Mesothelial cell of epicardium (in vitro differentiated cells): Measurements from ENCODE around the gene MBNL3. TPM values are rescaled to one million over a fixed set of nuclear protein-coding genes. Genes with fewer than 3 reads are reported as not detected.

Experiments
- DNase-seq, 2 experiments: peaks; one replicate each; pipeline ENCODE4 v3.0.0; 2021; ENCODE audit warnings: low spot score in 2 of 2; ENCODE audit not compliant: unreplicated experiment in 2 of 2
- H3K27ac Mint-ChIP-seq: 2 replicates; pipeline ENCODE4 v1.8.0; 2021; ENCODE audit warnings: mixed read lengths
- H3K27me3 Mint-ChIP-seq: 2 replicates; pipeline ENCODE4 v1.8.0; 2021; ENCODE audit warnings: low read depth, mixed read lengths
- H3K36me3 Mint-ChIP-seq: 2 replicates; pipeline ENCODE4 v1.8.0; 2021; ENCODE audit warnings: mixed read lengths
- H3K4me1 Mint-ChIP-seq: 2 replicates; pipeline ENCODE4 v1.8.0; 2021; ENCODE audit warnings: mixed read lengths
- H3K4me3 Mint-ChIP-seq: 2 replicates; pipeline ENCODE4 v1.8.0; 2021; ENCODE audit warnings: mild to moderate bottlenecking, moderate library complexity, mixed read lengths
- H3K9me3 Mint-ChIP-seq: 2 replicates; pipeline ENCODE4 v1.8.0; 2021; ENCODE audit warnings: mixed read lengths
- total RNA-seq: library from RNA; stranded (reverse); gene quantifications from 3 replicates; pipeline ENCODE4 v1.2.1, GENCODE V29; 2021
- TF ChIP-seq, protein P1 (sequence below): fragments of 200-600 bp; sonication (generic); IDR thresholded peaks from one replicate; pipeline ENCODE4 v1.5.0; 2021; ENCODE audit warnings: antibody characterized with exemption; ENCODE audit not compliant: unreplicated experiment

MBNL3 gene
- total RNA-seq, 1 donor from 2014 or later: 28.1 TPM

DNA sequence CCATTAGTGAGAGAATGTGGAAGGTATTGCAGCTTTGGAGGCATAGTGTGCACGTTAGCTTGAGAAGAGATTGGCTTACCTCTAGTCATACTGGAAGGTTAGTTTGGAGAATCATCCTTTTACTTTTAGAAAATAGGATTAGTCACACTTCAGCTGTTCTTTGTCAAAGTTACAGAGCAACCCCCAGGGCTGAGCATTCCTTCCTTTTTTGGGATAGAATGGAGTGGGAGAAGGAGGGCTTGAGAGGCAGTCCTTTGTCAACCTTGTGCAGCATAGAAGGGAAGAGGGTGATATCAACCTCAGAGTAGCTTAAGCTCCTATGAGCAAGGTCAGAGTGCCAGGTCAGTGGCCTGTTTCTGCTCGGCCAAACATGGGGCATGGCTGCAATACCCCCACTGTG lies 8.6 kb upstream of the MBNL3 start:
- TF ChIP-seq, protein P1, sequence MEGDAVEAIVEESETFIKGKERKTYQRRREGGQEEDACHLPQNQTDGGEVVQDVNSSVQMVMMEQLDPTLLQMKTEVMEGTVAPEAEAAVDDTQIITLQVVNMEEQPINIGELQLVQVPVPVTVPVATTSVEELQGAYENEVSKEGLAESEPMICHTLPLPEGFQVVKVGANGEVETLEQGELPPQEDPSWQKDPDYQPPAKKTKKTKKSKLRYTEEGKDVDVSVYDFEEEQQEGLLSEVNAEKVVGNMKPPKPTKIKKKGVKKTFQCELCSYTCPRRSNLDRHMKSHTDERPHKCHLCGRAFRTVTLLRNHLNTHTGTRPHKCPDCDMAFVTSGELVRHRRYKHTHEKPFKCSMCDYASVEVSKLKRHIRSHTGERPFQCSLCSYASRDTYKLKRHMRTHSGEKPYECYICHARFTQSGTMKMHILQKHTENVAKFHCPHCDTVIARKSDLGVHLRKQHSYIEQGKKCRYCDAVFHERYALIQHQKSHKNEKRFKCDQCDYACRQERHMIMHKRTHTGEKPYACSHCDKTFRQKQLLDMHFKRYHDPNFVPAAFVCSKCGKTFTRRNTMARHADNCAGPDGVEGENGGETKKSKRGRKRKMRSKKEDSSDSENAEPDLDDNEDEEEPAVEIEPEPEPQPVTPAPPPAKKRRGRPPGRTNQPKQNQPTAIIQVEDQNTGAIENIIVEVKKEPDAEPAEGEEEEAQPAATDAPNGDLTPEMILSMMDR: no peak
- Mint-ChIP-seq H3K4me1 (no peaks in the 10 kb centered on the region), H3K4me3 (no peak overlapping the region), H3K9me3 (no peaks in the 10 kb centered on the region), H3K27me3 (no peaks in the 10 kb centered on the region), H3K36me3 (no peaks in the 10 kb centered on the region), H3K27ac (no peak overlapping the region)
- DNase-seq: no peak

DNA sequence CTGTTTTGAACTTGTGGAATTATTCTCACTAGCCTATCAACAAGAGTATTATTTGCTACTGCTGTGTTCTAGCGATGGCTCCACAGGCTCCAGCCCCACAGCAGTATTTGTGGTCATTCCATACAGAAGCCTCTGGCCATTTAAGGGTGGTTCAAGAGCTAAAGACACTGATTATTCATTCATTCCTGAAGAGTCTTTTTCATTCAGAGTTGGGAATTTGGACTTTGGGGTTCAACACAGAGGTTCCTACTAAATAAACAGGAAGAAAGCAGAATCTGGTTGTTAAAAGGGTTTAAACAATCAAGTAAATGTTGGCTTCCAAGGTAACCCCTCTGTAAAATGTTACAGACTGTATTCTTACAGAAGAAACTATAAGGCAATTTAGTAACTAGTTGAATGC lies 4.3 kb upstream of the MBNL3 start:
- DNase-seq: no peak
- no peak overlapping the region for H3K27ac Mint-ChIP-seq
- TF ChIP-seq, protein P1: no peak
- H3K27me3 Mint-ChIP-seq: peaks cover 15% of the 10 kb centered on the region
- H3K36me3 Mint-ChIP-seq: no peaks in the 10 kb centered on the region
- H3K4me1 Mint-ChIP-seq: peaks cover 17% of the 10 kb centered on the region
- no peak overlapping the region for H3K4me3 Mint-ChIP-seq
- H3K9me3 Mint-ChIP-seq: no peaks in the 10 kb centered on the region

DNA sequence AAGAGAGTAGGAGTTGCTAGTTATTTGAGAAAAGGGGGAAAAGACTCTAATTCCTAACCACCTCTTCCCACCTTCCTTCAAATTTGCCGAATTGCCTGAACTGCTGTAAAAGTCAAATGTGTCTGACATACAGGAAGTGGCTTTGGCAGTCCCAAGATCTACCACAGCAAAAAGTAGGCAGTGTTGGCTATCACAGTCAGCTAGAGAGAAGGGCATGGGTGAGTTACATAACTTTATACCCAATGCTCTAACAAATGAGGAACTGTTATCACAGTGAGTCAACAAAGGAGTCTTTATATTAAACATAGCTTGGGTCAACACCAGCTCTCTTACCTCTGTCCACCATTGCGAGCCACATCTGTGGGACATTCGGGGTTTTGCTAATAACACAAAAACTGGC lies 2.4 kb upstream of the MBNL3 start:
- H3K4me1 Mint-ChIP-seq: peaks cover 25% of the 10 kb centered on the region
- peaks cover 15% of the 10 kb centered on the region for H3K27me3 Mint-ChIP-seq
- H3K4me3 Mint-ChIP-seq: peak overlapping the region; percentile 32
- DNase-seq: no peak
- no peaks in the 10 kb centered on the region for H3K36me3 Mint-ChIP-seq
- TF ChIP-seq, protein P1: no peak
- H3K9me3 Mint-ChIP-seq: no peaks in the 10 kb centered on the region
- H3K27ac Mint-ChIP-seq: no peak overlapping the region

DNA sequence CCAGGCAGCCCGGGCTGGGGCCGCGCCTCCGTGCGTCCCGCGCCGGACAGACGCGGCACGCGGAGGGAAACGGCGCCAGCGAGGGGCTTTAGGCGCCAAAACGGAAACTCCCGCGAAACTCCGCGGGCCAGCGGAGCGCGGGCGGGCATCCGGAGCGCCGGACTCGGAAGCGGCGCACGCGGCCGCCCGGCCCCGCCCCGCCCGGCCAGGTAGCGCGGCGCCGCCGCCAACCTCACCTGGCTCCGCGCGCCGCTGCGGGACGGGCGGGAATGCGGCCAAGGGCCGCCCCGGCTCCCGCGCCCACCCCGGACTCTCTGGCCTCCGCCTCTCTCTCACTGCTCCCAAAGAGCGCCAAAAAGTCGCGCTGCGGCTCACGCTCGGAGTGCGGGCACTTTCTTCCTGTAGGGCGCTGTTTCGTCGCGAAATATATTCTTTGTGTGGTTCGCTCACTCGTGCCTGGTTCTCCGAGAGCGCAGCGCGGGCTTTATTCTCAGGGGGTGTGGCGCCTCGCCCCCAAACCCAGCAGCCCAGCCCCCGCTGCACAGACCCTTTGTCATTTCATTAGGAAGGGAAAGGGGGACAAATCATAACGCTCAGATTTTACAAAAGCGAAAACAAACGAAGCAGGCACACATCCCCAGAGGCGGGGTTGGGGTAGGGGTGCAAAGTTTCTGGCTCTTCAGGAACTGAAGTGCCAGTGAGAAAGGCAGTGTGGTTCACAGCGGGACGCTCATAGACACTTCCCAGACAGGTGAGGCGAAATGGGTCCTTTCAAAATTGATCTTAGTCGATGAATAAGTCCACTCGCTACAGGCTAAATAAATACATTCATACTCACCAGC lies 961 bp upstream of the MBNL3 start:
- DNase-seq: peak; percentile 40 to 69
- Mint-ChIP-seq H3K36me3 (no peaks in the 10 kb centered on the region), H3K27ac (peak overlapping the region; percentile 87)

DNA sequence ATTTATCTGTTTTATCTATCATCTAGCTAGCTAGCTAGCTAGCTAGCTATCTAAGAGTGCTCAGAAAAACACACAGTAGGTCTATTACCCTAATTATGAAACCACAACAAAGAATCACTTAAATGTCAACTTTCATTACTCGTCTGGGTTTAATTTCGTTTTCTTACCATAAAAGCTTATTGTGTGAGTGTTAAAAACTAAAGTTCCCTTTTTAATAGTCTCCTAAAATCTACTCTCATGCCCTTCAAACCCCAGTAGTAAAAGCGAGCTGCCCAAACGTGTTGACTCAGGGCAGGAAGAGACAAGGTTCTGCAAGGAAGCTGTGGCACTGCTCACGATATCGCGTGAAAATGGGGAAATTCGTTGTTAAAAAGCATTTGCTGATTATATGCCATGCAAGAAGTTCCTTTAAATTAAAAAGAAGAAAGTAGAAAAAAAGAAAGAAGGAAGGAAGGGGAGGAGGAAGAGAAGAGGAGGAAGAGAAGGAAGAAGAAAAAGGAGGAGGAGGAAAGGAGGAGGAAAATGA lies 595 bp downstream of the MBNL3 start:
- peak overlapping the region; percentile 78 for H3K4me3 Mint-ChIP-seq
- peaks cover 15% of the 10 kb centered on the region for H3K27me3 Mint-ChIP-seq
- TF ChIP-seq, protein P1: no peak
- H3K36me3 Mint-ChIP-seq: no peaks in the 10 kb centered on the region
- no peaks in the 10 kb centered on the region for H3K9me3 Mint-ChIP-seq
- DNase-seq: no peak
- H3K27ac Mint-ChIP-seq: peak overlapping the region; percentile 75
- H3K4me1 Mint-ChIP-seq: peaks cover 36% of the 10 kb centered on the region

More for the DNA sequence above, 961 bp upstream of the MBNL3 start:
- Mint-ChIP-seq H3K27me3 (peaks cover 15% of the 10 kb centered on the region), H3K9me3 (no peaks in the 10 kb centered on the region), H3K4me1 (peaks cover 25% of the 10 kb centered on the region), H3K4me3 (peak overlapping the region; percentile 92)
- TF ChIP-seq, protein P1: no peak
